Muscle layer of colon (tissue), 2 donors: ENCODE data around the gene LMOD3.

ENCODE experiments used
- H3K27ac ChIP-seq: one replicate; pipeline ENCODE4 v1.7.0; 2013; ENCODE audit warnings: low read depth, mild to moderate bottlenecking, low read length, moderate library complexity
- H3K27me3 ChIP-seq, 2 donors: one replicate each; pipeline ENCODE4 v1.7.0; 2013; ENCODE audit warnings: low read length in 2 of 2, mild to moderate bottlenecking in 2 of 2; ENCODE audit not compliant: insufficient read depth in 2 of 2, control insufficient read depth in 1 of 2
- H3K36me3 ChIP-seq: one replicate; pipeline ENCODE4 v1.7.0; 2013; ENCODE audit warnings: mild to moderate bottlenecking, low read length; ENCODE audit not compliant: insufficient read depth
- H3K4me1 ChIP-seq: one replicate; pipeline ENCODE4 v1.7.0; 2013; ENCODE audit warnings: mild to moderate bottlenecking, low read length; ENCODE audit not compliant: insufficient read depth
- H3K4me3 ChIP-seq, 2 donors: one replicate each; pipeline ENCODE4 v1.7.0; 2013; ENCODE audit warnings: low read length in 2 of 2, low read depth in 1 of 2, mild to moderate bottlenecking in 1 of 2, moderate library complexity in 1 of 2
- H3K9ac ChIP-seq: one replicate; pipeline ENCODE4 v1.7.0; 2013; ENCODE audit warnings: low read length
- H3K9me3 ChIP-seq: one replicate; pipeline ENCODE4 v1.7.0; 2013; ENCODE audit warnings: mild to moderate bottlenecking, low read length
- donor health status: abdominal sarcoma.
- donor health status: Adenocarcinoma of cecum.

The LMOD3 gene

DNA sequence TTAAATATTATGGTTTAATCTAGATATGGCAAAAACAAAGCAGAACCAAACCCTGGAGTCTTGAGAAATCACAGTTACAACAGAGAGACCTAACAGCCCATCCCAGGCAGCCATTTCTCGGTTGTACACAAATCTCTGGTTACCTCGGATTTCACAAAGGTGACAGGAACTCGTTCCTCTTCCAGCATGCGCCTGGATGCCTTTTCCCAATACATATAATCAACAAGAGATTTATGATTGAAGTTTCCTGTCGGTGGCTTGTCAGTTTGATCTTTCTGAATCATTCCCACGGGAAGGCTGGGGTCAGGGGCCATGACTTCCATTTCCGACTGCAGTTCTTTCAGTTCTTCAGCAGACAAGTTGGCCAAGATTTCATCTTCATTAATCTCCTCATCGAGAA lies 445 bp downstream of the LMOD3 start:
- Histone ChIP-seq H3K4me1 (no peaks in the 10 kb centered on the region), H3K27ac (no peak overlapping the region), H3K36me3 (no peaks in the 10 kb centered on the region), H3K27me3 (no peaks in the 10 kb centered on the region), H3K9me3 (no peaks in the 10 kb centered on the region), H3K9ac (no peak overlapping the region), H3K4me3 (no peak overlapping the region)

DNA sequence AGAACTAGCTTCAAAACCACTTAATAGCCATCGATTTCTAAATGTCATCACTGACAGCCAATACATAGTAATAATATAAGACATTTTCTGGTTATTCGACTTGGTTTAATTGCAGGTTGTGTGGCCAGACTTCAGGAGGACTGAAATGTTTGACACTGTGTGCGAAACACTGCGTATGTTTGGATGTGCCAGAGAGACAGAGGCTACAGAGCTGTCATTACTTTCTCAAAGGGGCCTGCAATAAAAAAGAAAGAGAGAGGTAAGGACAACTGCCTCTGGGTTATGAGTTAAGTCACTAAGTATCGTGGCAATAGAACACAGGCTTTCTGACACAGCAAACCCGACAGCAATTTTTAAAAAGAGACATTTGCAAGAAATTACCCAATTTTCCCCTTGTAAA lies 882 bp downstream of the LMOD3 start:
- Histone ChIP-seq H3K27ac (no peak overlapping the region), H3K4me1 (no peaks in the 10 kb centered on the region), H3K4me3 (no peak overlapping the region), H3K36me3 (no peaks in the 10 kb centered on the region), H3K27me3 (no peaks in the 10 kb centered on the region), H3K9me3 (no peaks in the 10 kb centered on the region), H3K9ac (no peak overlapping the region)

DNA sequence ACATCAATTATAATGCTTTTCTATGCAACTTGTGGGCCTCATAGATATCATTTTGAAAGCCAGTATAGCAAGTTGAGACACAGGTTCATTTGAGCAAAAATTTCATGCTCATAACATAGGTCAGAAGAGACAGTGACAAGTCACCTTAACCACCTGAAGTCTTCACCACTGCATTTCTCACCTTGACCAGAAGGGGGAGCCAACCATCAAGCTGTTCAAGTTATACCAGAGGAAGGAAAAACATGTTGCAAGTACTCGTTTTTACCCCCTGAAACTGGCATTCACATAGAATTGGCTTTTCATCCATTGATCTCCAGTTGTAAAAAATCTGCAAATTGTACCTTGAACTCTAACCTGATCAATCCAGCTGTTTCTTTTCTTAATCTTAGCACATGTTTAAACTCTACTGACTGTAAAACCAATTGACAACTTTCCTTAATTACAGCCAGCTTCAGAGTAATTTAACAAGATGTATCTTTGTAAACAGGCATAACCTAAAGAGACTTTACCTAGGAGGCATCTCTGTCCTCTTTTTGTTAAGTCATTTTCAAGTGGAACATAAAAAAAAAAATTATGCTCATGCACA lies 1.4 kb downstream of the LMOD3 start:
- Histone ChIP-seq H3K9me3 (no peaks in the 10 kb centered on the region), H3K27ac (no peak overlapping the region), H3K36me3 (no peaks in the 10 kb centered on the region), H3K4me1 (no peaks in the 10 kb centered on the region), H3K27me3 (no peaks in the 10 kb centered on the region), H3K9ac (no peak overlapping the region), H3K4me3 (no peak overlapping the region)

DNA sequence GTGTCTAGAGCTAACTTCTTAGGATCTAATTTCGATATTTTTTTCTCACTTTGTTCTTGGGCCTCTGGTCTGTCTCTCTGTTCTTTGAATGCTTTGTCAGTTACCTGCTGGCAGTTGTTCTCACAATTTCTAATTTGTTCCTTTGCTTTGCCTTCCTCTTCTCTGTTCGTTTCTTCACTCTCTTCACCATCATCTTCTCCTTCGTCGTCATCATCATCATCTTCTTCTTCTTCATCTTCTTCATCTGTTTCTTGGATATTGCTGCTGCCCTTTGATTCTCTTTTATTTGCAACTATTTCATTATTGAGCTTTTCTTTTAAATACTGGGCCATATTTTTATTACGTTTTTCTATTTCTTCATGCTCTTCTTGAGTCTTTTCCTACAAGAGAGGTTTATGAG lies 2.7 kb downstream of the LMOD3 start:
- Histone ChIP-seq H3K4me3 (no peak overlapping the region), H3K4me1 (no peaks in the 10 kb centered on the region), H3K9me3 (no peaks in the 10 kb centered on the region), H3K36me3 (no peaks in the 10 kb centered on the region), H3K27ac (no peak overlapping the region), H3K9ac (no peak overlapping the region), H3K27me3 (no peaks in the 10 kb centered on the region)

DNA sequence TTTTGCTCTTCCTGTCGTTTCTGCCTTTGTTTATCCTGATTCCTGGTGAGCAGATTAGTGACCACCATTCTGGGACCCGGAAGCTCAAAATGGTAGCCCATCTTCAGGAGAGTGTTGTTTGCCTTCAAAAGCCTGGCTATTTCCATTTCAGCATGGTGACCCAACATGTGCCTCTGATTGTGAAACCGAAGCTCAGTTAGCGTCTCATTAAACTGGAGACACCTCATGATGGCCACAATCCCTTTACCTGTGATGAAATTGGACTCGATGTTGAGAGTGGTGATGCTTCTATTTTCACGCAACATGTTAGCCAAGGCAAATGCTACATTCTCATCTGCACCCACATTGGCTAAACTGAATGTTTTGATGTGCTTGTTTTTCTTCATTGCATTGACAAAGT lies 3.3 kb downstream of the LMOD3 start:
- Histone ChIP-seq H3K9ac (no peak overlapping the region), H3K4me3 (no peak overlapping the region), H3K4me1 (no peaks in the 10 kb centered on the region), H3K27ac (no peak overlapping the region), H3K27me3 (no peaks in the 10 kb centered on the region), H3K36me3 (no peaks in the 10 kb centered on the region), H3K9me3 (no peaks in the 10 kb centered on the region)

DNA sequence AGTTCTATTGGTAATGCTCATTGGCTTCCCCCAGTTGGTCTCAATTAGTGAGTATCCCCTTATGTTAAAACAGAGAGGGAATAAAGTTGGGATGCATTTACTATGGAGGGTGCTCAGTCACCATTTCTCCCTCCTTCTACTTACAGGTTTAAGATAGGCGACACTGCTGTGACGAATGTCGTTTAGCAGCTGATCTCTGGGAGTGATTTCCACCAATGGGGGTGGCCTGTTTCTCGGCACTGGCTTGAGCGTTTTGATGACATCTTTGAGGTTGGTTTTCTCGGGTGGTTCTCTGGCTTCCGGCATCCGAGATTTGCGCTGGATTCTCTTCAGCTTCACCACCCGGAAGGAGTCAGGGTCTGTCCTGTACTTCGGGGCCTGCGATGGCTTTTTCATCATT lies 3.8 kb downstream of the LMOD3 start:
- Histone ChIP-seq H3K4me1 (no peaks in the 10 kb centered on the region), H3K4me3 (no peak overlapping the region), H3K27ac (no peak overlapping the region), H3K27me3 (no peaks in the 10 kb centered on the region), H3K9me3 (no peaks in the 10 kb centered on the region), H3K9ac (no peak overlapping the region), H3K36me3 (no peaks in the 10 kb centered on the region)

DNA sequence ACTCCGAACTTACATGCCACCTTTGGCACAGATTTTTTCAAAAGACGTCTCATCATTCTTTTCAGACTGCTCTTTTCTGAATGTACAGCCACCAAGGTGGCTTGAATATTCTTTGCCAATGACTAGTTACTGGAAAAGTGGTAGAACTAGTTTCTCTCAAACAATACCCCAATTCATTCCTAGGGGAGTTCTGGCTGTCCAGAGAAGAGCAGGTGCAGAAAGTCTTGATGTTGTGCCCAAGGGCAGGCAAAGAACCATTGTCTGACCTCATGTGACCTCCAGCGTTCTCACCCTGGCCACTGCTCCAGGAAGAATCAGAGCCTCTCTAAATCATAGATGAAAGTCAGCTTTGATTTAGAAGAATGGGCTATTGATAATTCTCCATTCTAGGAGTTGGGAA lies 5.5 kb downstream of the LMOD3 start:
- H3K36me3 ChIP-seq = no peaks in the 10 kb centered on the region
- H3K9ac ChIP-seq = no peak overlapping the region
- H3K4me3 ChIP-seq = no peak overlapping the region
- H3K9me3 ChIP-seq = no peaks in the 10 kb centered on the region
- H3K27ac ChIP-seq = no peak overlapping the region
- no peaks in the 10 kb centered on the region for H3K27me3 ChIP-seq
- no peaks in the 10 kb centered on the region for H3K4me1 ChIP-seq

DNA sequence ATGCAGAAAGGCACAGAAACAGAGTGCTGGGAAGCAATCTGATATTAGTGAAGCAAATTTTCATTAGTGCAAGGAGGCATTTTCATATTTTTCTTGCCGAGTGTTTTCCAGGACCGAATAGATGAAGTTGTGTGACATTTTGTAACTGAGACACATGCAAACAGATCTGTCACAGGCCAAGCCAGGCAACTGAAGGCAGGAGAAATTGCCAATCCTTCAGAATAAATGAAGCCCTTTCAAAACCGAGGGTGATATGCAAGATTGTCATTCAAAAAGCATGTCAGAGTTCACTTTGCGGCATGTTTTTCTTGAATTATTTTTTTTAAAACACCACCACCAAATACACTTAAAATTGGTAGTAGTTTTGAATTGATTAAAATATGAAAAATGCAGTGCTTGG lies 6.2 kb downstream of the LMOD3 start:
- no peak overlapping the region for H3K4me3 ChIP-seq
- no peaks in the 10 kb centered on the region for H3K27me3 ChIP-seq
- H3K9ac ChIP-seq = no peak overlapping the region
- H3K4me1 ChIP-seq = no peaks in the 10 kb centered on the region
- H3K36me3 ChIP-seq = no peaks in the 10 kb centered on the region
- H3K9me3 ChIP-seq = no peaks in the 10 kb centered on the region
- no peak overlapping the region for H3K27ac ChIP-seq

DNA sequence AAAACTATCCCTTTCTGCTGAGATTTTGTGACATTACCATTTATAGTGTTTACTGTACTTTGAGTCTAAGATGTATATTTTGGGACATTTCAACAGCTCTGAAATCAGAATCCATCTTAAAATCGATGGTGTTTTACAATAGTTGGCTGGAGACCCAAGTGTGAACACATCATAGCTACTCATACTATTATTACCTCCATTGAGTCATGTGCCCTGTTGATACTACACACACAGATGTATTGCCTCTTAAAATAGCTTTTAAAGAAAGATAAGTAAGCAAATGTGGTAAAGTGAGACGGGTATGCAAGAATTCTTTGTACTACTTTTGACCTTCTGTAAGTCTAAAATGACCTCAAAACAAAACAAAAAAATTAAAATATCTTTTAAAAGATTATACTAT lies 6.7 kb downstream of the LMOD3 start:
- Histone ChIP-seq H3K4me1 (no peaks in the 10 kb centered on the region), H3K27me3 (no peaks in the 10 kb centered on the region), H3K9me3 (no peaks in the 10 kb centered on the region), H3K27ac (no peak overlapping the region), H3K9ac (no peak overlapping the region), H3K36me3 (no peaks in the 10 kb centered on the region), H3K4me3 (no peak overlapping the region)

DNA sequence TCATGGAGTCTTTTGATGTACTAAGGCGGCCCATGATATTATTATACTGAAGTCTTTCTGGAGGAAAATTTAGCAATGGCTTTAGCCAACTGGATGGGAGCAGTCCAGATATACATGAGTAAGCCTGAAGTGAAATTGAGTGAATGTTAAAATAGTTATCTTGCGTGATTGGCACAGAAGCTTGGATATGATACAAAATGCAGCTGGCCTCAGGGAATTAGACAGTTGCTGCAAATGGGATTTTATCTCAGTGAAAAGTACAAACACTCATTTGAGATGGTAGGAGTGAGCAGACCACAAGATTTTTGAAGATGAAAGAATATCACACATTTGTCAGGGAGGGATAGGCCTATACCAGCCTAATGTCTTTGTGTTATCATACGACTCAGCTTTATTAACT lies 8.9 kb downstream of the LMOD3 start:
- Histone ChIP-seq H3K27me3 (no peaks in the 10 kb centered on the region), H3K4me3 (no peak overlapping the region), H3K36me3 (no peaks in the 10 kb centered on the region), H3K27ac (no peak overlapping the region), H3K9ac (no peak overlapping the region), H3K9me3 (no peaks in the 10 kb centered on the region), H3K4me1 (no peaks in the 10 kb centered on the region)

DNA sequence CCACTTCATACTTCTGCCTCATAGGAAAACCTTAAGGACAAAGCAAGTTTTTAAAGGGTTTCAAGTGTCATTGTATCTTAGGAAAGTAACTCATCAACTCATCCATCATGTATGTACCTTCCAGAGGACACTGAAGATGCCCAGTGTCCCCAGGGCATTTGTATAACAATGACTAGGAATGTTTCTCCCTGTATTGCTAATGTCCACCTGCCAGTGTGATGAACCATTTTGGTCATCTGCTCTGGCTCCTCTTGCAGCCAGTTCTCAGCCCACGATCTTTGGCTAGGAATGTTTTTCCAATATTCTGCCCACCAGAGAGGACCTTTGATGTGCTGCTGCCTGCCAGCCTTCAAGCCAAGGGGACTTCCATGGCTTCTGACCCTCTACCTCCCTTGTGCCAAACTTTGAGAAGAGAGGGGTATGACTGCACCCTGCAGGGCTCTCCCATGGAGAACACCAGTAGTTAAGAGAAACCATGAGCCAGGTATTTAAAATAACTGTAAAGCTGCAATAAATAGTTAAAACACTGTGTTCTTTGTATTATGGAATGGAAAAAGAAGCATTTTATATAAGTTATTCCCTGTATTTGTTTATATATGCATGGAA lies 11.4 kb downstream of the LMOD3 start:
- Histone ChIP-seq H3K27me3 (no peaks in the 10 kb centered on the region), H3K9ac (no peak overlapping the region), H3K4me1 (peaks cover 4% of the 10 kb centered on the region), H3K27ac (no peak overlapping the region), H3K36me3 (no peaks in the 10 kb centered on the region), H3K4me3 (no peak overlapping the region), H3K9me3 (no peaks in the 10 kb centered on the region)

DNA sequence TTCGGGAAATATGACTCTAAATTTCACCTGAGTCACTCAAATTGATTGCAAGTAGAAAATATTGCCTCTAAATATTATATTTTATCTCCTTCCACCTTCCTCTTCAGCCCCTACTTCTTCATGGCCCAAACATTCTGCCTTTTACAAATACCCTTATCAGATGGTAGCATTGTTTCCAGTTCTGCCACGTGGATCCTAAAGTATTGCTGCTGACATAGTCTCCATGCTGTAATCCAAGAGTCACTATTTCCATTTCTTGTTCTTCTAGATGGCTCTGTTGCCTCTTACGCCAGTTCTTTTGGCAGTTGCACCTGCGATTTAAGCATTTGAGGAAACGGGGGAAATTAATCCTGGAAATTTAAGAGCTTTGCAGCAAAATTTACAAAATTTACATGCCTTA lies 13.6 kb downstream of the LMOD3 start:
- Histone ChIP-seq H3K9ac (no peak overlapping the region), H3K9me3 (no peaks in the 10 kb centered on the region), H3K4me1 (peaks cover 12% of the 10 kb centered on the region), H3K27ac (no peak overlapping the region), H3K4me3 (no peak overlapping the region), H3K27me3 (no peaks in the 10 kb centered on the region), H3K36me3 (peaks cover 7% of the 10 kb centered on the region)
